Hematopoietic multipotent progenitor cell treated with erythropoietin and hydrocortisone succinate and interleukin-3 and kit ligand, for 15 days (in vitro differentiated cells): ENCODE results near the gene ZNF680.
"Not testable (repeated sequence)": the region's sequence is repeated elsewhere in the genome, so short reads cannot be mapped to it uniquely, and the experiment has no call there.

ENCODE experiments used
- DNase-seq: peaks from one replicate; pipeline ENCODE4 v3.0.0-alpha.2; 2015; ENCODE audit warnings: low spot score

ZNF680 gene

DNA sequence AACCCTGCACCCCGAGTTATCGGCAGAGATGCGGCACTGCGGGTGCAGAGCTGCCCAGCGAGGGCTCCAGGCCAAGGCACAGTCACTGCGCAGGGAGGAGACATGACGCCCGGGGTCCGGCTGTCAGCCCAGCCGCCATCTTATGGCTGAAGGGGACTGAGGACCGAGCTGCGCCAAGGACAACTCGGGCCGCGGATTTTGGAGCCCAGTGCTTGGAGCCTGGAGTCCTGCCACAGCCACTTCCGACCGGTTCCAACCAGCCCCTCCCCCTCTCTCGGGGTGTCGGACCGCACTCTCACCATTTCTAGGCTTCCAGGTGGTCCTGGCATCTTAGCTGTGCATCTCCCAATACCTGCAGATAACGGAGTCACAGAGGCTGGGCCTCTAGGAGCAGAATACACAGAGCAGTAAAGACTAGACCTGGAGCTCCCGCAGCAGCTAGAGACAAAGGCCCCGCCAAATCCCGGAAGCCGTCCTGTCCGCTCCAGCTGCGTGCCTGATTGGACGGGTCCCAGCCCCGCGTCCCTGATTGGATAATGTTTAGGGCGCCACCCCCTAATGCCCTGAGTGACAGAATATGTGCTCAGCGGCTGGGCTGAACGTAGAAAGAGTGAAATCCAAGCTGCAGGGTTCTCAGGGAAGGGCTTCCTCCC lies at the start of gene ZNF680:
Gene ZNF680 (minus strand): TSS at position 446 of the 653 bp plus-strand sequence. CDS start 117 bp downstream, at position 329.
- peak; percentile 71 for DNase-seq

DNA sequence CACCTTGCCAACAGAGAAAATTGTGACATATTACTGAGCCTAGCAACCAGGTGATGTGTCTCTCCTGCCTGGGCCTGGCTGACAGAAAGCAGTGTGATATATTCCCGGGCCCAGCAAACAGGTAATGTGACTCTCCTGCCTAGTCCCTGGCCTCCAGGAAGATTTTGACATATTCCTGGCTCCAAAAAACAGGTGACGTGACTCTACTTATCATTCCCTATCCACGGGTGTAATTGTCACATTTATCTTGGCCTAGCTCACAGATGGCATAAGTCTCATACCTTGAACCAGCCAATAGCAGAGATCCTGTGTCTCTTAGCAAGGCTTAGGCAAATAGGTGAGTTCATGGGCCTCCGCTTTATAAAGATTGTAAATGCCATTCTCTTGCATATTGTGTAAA lies 49.6 kb upstream of the ZNF680 start:
- DNase-seq, result no peak

DNA sequence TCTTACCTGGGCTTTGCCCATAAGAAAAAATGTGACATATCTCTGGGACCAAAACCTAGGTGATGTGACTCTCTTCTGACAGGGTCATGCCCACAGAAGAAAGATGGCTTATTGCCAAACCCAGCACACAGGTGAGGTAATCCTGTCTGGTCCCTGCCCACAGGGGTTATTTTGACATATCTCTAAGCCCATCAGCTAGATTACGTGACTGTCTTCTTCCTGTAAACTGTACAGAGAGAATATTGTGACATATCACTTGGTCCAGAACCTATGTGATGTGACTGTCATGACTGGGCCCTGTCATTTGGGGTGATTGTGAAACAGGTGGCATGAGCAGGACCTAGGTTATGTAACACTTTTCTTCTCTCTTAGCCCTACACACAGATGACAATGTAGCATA lies 48.8 kb upstream of the ZNF680 start:
- DNase-seq, result no peak

DNA sequence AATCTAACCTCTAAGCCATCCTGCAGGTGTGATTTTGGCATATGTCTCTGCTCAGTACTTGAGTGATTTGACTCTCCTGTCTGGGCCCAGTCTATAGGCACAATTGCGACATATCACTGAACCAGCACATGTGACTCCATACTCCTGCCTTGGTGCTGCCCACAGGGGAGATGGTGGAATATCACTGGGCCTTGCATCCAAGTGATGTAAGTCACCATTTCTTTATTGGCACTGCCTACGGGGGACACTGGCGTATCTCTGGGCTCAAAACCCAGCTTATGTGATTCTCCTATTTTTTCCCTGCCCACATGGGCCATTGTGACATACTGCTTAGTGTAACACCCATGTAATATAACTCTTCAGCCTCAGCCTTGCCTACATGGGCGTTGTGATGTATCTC lies 48.1 kb upstream of the ZNF680 start:
- no peak for DNase-seq

DNA sequence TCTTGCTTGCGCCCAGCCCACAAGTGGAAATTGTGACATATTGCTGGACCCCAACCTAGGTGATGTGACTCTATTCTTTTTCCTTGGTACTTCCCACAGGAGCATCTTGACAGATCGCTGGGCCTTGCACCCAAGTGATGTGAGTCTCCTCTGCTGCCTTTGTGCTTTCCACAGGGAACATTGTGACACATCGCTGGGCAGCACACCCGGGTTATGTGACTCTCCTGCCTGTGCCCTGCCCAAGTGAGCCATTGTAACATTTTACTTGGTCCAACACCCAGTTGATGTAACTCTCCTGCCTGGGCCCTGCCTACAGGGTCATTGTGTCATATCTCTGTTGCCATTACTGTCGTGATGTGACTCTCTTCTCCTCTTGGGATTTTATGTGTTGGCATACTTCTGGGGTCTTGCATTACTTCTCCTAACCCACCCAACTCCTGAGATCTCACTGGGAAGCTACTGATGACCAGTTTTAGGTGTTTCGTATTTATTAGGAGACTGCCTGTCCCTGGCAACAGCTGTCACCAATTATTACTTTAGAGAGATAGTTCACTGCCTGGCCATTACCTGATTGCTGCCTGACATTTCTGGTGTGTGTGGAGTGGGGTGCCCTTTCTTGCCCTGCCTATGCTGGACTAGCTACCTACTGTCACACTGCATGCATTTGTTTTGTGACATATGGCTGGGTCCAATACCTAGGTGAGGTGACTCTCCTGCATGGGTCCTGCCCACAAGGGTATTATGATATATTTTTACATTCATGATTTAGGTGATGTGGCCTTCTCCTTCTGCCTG lies 45.4 kb upstream of the ZNF680 start:
- DNase-seq, result no peak

DNA sequence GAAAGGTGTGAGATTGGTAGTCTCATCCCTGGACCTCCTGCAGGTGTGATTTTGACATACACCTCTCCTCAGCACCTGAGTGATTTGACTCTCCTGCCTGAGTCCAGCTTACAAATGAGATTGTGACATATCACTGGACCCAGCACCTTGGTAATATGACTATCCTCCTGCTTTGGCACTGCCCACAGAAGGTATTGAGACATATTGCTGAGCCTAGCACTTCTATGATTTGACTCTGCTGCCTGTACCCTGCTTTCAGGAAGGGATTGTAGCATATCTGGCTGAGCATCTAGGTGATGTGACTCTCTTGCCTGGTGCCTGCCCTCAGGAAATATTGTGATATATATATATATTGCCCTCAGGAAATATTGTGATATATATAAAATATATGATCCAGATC lies 43.5 kb upstream of the ZNF680 start:
- DNase-seq, result no peak

DNA sequence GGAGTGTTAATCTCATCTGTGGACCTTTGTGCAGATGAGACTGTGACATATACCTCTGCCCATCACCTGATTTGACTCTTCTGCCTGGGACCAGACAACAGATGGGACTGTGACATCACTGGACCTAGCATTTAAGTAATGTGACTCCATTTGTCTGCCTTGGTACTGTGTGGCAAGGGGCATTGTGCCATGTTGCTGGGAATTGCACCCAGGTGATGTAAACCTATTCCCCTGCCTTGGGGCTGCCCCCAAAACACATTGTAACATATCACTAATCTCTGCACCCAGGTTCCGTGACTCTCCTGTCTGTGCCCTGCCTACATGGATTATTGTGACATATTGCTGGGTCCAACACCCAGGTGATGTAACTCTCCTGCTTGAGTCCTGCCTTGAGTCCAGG lies 40.4 kb upstream of the ZNF680 start:
- no peak for DNase-seq

DNA sequence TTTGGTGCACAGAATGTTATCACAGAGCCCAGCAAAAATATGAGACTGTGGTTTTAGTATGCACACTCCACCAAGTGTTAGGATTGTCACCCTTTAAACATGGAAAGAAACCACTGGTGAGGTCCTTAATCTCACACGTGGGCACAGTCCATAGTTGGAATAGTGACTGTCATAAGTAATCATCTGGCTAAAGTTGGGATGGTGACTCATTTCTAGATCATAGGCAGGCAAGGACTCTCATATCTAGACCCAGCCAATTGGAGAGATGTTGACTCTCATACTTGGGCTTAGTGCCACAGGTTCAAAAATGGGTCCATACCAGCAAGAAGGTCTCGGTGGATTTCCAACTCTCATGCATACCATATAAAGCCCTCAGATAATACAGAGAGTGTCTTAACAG lies 39.6 kb upstream of the ZNF680 start:
- no peak for DNase-seq

DNA sequence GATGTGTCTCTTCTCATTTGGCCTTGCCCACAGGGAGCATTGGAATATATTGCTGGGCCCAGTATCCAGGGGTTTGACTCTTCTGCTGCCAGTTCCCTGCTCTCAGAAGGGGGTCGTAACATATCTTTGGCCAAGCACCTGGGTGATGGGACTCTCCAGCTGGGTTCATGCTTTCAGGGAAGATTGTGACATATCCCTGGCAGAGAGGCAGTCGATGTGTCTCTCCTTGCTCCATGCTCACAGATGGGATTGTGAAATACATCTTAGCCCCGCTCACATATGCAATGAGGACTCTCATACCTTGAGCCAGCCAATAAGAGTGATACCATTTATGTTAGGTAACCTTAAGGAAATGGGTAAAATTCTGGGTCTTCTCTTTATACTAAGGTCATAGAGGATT lies 39.2 kb upstream of the ZNF680 start:
- no peak for DNase-seq

DNA sequence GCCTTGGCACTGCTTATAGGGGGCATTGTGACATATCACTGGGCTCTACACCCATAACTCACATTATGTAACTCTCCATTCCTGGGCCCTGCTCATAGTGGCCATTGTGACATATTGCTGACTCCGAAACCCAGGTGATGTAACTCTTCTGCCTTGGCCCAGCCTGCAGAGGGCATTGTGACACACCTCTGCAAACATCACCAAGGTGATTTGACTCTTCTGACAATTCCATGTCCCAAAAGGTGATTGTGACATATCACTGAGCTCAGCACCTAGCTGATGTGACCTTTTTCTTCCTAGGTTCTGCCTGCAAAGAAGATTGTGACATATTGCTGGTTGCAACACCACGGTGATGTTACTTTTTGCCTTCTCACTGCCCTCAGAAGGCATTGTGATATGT lies 36.5 kb upstream of the ZNF680 start:
- no peak for DNase-seq

DNA sequence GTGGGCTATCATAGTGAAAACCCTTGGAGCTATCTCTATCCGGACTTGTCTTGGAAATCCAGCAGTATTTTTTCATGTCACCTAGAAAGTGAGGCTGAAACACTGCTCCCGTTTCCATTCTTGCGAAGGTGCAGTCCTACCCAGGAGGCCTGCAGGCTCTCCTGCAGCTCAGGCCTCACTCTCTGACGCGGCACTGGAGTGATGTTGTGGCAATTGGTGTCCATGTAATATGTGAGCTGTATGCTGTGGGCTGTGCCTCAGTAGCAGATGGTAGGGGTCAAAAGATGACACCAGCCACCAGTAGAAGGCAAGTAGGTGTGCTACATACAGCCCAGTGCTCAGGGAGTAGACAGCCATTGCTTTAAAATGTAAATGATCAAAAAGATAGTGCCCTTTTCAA lies 28.1 kb upstream of the ZNF680 start:
- no peak for DNase-seq

DNA sequence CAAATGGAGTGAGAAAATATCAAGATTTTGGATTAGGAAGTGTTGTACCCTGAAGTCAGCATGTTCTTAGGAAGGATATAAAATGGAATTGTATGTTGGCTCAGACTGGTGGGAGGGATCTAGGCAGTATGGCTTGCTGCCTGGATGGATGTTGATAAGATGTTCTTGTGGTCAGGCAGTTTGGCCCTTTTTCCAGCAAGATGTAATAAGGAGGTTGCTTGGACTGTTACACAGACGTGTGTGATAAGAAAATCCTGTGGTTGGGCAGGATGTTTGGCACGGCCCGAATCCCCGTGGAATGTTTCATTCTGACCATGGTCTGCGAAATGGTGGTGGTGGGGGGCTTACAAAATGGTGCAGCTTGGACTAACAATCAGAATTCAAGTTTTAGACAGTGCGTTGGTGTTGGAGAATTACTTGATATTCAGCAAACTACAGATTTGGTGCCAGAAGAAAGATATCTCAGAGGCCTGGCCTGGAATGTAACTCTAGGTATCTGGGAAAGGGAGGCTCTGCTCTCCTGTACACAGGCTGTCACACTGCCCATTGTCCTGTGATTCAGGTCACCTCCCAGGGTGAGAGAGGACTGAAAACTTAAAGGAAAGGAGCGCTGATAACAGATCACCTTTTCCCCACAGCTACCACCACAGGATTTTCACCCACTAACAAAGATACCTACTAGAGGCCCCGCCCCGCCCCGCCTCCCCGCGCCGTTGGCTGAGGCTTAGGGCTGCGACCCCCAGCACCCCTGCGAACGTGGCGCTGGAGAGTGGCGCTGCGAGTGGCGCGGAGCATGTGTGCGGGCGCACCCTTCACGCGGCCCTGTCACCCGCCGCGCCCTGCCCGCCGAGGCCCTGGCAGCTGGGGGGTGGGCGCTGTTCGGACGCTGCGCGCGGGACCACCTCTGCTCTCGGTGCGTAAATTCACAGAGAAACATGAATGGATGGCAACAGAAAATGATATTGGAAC lies 19.3 kb upstream of the ZNF680 start:
- no peak for DNase-seq

DNA sequence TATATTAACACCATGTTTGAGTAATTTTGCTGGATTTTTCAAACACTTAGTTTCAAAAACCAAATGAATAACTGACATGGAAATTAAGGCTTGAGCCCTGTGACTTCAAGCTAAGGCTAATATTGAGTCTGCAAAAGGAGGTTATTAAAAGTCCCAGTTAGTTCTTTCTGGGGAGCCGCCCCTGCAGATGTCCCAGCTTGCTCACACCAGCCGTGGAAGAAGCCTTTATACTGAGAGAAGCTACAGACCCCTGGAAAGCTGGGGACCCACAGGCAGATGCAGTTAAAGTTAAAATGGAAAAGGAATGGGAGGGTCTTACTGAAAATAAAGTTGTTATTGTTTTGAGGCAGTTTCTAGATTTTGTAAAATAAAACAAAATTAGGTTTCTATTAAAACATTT lies 18.5 kb upstream of the ZNF680 start:
- DNase-seq, result no peak

DNA sequence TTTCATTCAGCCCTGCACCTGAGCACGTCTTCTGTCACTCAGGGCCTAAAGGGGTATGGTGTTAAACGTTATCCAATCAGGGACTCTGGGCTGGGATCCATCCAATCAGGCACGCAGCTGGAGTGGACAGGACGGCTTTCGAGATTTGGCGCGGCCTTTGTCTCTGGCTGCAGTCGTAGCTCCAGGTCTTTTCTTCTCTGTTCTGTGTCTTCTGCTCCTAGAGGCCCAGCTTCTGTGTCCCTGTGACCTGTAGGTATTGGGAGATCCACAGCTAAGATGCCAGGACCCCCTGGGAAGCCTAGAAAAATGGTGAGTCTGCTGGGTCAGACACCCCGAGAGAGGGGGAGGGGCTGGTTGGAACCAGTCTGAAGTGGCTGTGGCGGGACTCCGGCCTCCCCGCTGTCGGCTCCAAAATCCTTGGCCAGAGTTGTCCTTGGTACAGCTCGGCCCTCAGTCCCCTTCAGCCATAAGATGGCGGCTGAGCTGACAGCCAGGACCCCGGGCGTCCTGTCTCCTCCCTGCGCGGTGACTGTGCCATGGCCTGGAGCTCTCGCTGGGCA lies 11.7 kb upstream of the ZNF680 start:
- no peak for DNase-seq

DNA sequence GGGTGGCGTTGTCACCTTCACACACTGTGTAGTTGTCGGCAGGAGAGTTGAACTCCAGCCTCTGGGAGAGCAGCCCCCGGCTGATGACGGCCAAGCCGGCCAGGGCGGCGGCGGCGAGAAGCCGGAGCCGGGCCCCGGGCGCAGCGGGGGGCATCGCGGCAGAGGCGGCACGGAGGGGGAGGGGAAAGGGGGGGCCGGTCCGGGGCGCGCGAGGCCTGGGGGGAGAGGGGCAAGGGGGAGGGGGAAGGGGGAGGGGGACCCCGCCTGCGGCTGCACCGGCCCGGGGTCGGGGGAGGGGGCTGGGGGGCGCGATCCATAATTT lies 7.4 kb upstream of the ZNF680 start:
- not testable (repeated sequence) for DNase-seq

DNA sequence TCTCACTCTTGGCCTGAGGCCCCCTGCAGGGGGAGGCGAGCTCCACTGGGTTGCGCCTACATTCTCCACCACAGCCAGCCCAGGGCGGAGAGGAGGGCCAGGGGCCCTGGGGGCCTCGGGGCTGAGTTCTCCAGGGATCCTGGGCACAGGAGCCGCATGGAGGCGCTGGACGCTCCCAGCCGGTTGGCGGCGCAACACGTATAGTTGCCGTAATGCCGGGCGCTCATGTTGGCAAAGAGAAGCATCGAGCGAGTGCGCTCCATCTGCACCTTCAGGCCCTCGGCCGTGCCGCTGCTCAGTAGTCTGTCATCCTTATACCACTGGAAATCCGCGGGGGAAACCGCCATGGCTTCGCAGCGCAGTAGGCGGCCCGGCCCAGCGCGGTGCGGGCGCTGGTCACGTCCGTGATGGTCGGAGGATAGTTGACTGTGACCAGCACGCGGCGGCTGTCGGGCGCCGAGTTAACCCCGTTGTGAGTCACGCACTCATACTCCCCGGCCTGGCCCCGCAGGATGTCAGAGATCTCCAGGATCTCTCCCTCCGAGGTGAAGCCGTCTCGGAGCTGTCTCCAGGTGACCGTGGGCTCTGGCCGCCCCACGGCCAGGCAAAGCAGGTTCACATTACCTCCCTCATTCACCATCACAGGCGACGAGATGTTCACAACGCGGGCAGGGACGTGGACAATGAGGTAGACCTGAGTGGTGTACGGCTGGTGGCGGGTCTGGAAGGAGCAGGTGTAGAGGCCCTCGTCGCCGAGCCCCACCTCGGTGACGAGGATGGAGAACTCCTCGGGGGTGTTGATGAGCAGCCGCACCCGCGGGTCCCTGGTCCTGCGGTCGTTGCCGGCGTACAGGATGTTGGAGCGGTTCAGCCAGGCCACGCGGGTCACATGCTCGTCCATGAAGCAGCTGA lies 6.8 kb upstream of the ZNF680 start:
- not testable (repeated sequence) for DNase-seq

DNA sequence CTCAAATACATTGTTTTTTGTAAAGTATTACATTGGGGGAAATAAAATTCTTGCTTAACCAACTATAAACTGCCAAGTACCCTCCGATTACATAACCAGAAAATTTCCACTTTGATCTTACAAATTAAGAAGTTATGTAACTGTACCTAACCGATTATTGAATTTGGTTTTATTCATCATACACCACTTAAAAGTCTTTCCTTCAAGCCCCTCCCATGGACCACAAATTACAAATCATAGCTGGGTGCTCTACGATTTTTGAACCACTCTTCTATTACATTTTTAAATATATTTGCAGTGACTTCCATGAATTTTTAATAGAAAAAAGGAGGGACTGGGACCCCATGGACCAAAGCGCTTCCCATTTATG lies 630 bp downstream of the ZNF680 start:
- no peak for DNase-seq

DNA sequence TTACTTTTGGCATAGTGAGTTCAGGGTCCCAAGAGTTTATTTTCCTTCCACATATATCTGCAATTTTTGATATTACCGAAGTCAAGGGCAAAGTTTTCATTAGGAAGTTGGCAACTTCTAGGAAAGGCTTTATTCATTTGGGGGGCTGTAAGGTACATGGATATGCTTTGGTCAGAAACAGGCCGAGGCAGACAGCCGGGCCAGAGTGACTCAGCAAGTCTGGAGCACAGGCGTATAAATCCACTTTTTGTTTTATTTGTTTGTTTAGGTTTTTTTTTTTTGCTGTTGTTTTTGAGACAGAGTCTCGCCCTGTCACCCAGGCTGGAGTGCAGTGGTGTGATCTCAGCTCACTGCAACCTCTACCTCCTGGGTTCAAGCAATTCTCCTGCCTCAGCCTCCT lies 3.7 kb downstream of the ZNF680 start:
- DNase-seq, result no peak

DNA sequence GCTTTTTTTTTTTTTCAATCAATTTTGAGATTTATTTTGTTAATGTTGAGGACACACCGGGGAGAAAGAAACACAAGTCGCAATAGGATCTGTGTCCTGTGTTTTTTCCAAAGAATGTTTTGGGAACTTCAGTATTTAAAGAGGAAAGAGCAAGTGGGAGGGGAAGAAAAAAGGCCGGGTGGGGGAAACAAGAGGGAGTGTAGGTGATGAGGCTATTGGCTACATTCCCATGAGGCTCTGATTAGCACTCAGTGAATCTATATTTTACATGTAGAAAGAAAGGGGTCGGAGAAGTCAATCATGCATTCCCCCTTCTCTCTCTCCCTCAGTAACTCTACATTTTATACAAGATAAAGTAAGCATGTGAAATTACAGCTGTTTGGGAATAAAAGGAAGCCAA lies 4.1 kb downstream of the ZNF680 start:
- DNase-seq, result no peak

DNA sequence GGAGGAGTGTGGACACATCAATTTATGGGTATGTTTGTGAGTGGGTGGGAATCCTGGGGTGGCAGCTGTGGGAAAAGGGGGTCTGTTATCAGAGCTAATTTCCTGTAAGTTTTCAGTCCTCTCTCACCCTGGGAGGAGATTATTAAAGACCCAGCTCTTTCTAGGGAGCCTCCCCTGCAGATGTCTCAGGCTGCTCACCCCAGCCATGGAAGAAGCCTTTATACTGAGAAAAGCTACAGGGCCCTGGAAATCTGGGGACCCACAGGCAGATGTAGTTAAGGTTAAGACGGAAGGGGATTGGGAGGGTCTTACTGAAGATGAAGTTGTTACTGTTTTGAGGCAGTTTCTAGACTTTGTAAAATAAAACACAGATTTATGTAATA lies 4.6 kb downstream of the ZNF680 start:
- no peak for DNase-seq

DNA sequence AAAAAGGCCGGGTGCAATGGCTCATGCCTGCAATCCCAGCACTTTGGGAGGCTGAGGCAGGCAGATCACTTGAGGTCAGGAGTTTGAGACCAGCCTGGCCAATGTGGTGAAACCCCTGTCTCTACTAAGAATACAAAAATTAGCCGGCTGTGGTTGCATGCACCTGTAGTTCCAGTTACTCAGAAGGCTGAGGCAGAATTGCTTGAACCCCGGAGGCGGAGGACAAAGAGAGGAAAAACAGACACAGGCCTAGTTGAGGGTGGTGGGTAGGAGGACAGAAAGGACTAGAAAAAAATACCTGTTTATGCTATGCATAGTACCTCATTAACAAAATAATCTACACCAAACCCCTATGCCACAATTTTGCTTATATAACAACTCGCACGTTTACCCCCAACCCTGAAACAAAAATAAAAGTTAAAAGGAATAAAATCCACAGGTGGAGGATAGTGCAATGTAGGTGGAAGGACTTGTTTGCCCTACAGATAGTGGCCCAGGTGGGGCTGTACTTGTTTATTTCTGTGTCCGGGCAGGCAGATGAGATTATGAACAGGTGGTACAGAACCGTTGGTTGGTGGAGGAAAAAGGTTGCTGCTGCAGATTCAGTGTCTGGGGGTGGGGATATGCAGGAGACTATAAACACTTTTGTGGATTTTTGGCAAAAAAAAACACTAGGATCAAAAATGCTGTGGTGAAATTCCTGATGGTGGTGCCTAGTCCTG lies 5.1 kb downstream of the ZNF680 start:
- no peak for DNase-seq
